DMS114 treated with DMSO at 0.1 percent for 48 hours (cell line): ENCODE results near the gene MGAT5.
"Not testable (repeated sequence)": the region's sequence is repeated elsewhere in the genome, so short reads cannot be mapped to it uniquely, and the experiment has no call there.

Source experiments
- DNase-seq: peaks from one replicate; lab custom pipeline; 2025; ENCODE audit not compliant: unreplicated experiment; lab: John Stamatoyannopoulos, UW

Gene MGAT5

DNA sequence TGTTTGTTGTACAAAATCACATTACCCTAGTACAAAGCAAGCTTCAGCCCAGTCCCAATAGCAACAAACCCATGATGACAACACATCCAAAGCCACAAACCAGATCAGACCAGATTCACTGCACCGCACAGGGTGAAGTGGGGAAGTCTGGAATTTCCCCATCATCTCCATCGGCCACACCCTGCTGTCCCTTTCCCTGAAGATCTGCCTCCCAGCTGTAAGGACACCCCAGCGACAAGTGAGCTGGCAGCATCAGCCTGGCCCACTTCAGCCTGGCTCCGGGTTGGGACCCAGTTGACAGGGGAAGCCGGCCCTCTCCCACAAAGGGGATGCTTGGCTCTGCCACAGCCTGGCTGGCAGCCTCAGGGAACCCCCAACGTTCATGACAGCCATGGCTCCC lies 207.6 kb downstream of the MGAT5 start:
- no peak for DNase-seq

DNA sequence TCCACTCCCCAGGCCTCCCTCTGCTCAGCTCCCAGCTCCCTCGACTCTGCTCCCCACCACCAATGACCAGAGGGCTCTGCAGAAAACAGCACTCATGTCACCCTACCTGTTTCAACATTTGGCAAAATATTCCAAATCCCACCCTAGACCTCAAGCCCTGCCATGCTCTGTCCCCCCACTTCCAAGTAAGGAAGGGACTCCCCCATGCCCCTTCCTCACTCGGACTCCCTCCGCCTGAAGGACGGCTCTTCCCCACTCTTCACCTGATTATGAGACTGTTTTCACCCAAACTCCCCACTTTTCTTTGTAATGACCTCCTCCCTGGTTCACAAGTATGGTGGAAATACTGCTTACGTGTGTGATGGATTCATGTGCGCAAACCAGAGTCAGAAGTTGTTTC lies 208.4 kb downstream of the MGAT5 start:
- DNase-seq = no peak

DNA sequence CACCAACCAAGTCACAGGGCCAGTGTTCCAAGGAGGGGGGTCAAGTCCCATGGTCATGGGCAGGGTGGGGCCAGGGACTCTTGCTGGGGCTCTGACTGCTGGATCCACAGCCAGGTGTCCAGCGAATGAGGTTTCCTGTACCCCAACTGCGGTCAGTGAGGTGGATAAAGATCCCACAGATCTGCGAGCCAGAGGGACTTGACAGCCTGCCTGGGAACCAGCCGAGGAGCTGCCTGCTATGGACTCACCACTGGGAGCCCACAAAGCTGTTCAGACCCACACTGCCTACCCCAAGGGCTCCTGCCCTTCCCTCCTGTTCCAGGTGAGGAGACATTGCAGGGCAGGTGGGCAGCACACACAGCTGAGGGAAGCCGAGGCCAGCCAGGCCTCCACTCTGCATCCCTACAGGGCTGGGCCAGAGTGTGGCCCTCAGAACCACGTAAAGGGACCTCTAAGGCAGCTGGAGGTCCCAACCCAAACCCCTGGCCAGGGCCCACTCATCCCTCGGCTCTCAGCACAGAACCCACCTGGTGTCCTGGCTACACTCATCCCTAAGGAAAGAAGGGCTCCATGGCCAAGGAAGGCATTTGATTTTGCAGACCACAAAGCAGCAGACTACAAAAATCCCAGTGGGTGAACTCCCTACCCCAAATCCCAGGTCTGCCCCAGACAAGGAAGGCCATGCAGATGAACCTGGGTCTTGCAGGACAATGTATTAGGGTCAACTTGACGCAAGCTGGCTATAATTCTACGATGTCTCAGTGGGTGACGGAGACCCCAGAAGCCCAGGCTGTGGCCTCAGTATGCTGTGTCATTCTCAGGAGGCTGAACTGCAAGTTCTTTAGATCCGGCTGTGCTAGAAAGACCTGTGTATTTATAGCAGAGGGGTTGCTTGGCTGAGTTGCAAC lies 209.2 kb downstream of the MGAT5 start:
- DNase-seq = no peak

DNA sequence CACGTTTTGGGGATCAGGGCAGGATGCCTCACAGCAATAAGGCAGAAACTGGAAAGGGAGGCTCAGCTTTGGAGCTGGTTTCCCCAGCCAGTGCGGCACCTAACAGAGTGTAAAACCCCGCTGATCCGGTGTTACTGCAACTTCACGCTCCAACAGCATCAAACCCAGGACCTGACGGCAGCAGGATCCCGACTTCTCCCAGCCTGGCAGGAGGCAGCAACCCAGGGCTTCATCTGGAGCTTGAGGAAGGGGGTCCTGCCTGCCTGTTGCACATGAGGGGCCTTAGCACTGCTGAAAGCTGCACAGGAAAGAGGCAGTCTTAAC lies 209.8 kb downstream of the MGAT5 start:
- DNase-seq = no peak

DNA sequence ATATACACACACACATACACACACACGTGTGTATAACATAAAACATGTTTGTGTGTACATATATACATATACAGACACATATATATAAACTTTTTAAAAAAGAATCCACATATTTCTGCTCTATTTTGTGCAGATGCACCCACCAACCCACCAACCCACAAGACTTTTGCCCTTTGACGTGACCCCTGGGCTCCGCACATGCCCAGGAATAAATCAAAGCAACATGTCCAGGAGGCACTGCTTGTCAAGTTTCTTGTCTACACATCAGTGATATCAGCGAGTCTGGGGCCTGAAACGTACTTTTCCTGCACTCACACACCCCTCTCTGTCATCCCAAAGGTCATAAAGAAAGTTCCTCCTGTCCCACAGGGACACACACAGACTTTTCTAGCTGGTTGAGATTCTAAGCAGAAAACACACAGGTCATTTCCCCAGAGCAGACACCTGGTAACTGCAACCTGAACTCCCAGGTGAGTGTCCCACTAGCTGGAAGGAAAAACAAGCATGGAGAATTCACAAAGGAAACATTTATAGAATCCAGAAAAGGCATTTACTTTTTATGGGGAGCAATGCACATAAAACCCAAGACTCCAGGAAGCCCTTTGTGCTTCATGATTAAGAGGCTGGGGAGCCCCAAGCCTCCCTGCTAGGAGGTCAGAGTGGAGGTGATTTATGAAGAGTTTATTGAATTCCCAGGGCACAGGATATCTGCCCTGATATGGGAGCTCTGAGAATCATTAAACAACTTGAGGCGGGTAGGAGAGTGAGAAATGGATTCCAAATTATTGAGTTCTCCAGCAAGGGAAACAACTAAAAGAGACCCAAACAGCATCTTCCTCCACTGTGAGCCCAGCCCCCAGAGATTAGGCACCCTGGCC lies 211.6 kb downstream of the MGAT5 start:
- no peak for DNase-seq

DNA sequence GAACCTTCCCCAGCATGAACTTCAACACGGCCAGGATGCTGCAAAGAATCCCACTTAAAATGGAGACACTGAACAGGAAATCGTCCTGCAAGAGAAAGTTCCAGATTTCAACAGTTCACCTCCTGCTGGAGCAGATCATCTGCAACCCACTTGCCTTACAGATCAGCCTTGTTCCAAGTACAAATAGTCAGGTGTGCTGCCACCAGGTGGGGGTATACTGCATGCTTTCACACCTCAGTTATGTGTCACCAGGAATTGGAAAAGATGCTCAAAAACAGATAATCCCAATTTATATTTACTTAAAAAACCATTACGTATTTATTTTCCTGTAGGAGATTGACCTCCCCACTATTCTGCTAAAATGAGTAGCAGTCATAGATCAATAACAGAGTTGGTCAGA lies 212.3 kb downstream of the MGAT5 start:
- DNase-seq = peak; percentile 0

DNA sequence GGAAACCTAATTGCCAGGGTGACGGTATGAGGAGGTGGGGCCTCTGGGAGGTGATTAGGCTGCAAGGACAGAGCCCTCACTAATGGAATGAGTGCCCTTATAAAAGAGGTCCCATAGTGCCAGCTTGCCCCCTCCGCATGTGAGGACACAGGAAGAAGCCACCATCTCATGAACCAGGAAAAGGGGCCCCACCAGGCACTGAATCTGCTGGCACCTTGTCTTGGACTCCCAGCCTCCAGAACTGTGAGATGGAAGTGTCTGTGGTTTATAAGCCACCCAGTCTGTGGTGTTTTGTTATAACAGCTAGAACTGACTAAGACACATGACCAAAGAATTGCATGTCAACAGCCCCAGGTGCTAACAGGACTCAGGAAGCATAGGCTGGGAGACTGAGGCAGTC lies 214.3 kb downstream of the MGAT5 start:
- no peak for DNase-seq

DNA sequence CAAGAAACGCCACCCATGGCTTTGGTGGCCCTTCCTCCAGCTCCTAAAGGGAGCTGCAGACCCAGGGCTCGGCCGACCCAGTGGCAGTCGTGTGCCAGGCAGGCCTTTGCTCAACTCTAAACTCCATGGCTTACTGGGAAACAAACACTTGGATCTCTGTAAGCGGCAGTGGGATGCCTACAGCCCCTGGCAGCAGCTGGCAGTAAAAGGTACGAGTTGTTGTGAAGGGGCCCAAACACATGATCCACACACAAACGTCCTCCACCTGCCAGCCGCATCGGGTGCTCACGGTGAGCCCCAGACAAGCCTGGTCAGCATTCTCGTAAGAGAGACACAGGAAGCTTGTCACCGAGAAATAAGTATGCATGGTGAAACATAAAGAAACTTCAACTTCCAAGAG lies 214.9 kb downstream of the MGAT5 start:
- DNase-seq = no peak

DNA sequence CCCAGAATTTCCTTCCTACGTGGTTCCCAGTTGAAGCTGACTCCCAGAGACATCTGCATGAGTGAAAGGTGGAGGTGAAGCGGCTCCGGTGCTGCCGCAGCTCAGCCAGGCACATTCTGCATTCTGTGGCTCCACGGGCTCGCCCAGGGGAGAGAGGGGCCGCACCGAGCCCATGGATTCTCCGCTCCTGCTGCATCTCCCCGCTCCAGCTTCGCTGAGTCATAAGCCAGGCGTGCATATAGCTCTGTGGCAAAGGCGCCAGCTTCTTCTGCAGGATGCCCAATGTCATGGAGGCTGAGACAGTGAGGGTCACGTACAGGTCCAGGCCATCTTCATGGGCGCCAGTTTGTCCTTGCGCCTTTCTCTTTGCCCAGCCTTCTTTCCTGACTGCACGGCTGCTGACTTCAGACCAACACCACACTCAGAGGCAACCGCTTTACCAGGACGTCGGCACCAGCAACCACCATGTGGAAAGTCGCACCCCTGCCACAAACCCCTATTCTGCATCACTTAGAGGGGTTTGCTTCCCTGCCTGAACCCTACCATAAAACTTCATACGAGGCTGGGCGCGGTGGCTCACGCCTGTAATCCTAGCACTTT lies 215.7 kb downstream of the MGAT5 start:
- DNase-seq = no peak

DNA sequence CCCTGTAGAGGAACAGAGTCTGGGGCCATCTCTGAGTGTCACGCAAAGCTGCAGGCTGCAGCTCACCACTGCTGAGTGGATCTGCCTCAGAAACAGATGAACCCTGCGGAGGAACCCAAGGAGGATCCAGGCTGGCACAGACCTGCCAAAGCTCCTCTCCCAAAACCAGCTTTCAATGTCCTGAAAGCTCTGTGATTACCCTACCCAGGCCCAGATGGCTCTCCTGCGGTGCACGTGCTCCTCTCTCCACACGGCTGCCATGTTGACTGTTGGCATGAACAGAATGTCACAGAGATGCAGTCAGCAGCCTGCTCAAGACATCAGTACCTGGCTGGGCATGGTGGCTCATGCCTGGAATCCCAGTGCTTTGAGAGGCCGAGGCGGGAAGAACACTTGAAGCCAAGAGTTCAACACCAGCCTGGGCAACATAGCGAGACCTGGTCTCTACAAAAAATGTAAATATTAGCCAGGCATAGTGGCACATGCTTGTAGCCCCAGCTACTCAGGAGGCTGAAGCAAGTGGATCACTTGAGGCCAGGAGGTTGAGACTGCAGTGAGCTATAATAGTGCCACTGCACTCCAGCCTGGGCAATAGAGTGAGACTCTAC lies 216.8 kb downstream of the MGAT5 start:
- no peak for DNase-seq

DNA sequence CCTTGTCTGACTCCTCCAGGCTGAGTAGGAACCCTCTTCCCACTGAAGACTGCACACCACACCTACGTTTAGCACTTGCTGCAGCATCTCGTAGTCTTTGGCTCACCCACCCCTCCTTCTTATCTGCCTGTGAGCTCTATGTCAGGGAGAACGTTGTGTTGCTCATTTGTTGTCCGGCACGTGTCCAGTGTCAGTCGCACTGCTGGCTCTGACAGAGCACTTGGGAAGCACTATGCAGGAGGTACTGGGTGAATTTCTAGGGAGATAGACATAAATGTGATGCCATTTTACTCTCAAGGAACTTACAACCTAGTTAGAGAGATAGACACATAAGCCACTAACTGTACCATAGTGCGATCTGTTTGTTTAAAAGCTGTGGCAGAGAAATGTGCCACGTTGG lies 223.1 kb downstream of the MGAT5 start:
- DNase-seq = not testable (repeated sequence)

DNA sequence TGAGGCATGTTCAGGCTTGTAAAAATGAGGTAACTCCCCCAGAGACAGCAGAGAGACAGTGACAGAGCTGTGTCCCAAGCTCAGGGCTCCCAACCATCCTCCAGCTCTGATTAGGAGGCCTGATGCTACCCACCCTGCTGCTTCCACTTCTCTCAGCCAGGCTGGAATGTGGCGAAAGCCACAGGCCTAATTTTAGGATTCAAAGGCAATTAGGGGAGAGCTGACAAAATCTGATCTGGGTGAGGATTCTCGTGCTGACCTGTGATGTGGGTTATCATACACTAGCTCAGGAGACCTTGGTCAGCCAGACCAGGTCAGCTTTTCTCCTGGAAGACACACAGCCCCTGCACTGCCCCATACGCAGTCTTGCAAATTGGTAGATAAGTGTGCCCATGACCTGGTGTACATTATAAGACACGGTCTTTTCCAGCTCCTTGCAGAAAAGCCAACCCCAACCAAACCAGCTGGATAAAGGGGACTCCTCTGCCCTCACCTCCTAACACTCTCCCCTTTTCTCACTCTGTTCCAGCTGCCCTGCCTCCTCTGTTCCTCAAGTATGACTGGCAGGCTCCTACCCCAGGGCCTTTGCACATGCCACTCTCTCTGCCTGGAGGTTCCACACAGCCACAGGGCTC lies 225.9 kb downstream of the MGAT5 start:
- no peak for DNase-seq

DNA sequence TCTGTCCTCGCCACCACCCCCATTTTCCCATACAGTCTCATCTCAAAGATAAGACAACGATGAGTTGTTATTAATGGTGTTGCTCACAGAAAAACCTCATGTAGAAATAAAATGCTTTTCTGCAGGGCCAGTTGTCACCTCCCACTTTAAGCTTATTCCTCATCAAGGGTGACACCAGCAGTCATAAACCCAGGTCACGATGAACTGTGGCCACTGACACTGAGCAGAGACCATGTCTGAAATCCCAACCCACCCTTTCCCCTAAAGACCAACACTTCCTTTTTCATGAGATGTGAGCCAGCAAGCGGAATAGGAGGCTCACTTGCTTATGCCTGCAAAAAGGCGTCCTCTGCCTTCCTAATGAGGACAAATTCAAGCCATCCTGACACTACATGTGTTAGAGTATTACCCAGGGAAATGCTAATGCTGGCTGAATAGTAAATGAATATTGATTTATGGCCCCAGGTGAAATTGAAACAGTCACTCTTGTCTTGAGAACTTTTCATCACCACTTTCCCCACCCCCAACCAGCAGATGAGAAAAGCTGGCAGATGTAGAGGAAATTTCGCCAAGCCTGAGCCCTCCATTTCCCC lies 228.4 kb downstream of the MGAT5 start:
- no peak for DNase-seq

DNA sequence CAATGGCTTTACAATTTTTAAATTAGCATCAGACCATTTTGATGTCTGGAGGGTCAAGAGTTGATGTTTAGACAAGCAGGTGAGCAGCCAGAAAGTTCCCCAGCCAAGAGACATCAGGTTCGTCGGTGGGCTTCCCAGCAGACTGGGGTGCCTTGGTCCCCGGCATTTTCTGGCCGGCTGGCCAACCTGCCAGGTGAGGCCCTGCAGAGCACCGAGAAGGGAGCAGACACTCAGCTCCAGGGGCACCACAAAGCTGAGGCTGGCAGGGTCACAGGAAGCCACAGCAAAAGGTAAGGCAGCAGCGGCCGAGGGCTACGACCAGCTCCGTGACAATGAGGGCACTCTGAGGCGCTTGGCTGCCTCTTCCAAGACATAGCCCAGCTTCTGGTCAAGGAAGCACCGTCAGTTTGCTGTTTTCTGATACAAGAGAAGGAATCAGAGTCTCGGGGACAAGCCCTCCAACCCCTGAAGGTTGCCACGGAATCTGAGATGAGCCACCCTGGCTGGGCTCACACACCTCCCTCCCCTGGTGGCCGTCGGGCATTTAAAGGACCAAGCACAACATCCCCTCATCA lies 229.0 kb downstream of the MGAT5 start:
- no peak for DNase-seq

DNA sequence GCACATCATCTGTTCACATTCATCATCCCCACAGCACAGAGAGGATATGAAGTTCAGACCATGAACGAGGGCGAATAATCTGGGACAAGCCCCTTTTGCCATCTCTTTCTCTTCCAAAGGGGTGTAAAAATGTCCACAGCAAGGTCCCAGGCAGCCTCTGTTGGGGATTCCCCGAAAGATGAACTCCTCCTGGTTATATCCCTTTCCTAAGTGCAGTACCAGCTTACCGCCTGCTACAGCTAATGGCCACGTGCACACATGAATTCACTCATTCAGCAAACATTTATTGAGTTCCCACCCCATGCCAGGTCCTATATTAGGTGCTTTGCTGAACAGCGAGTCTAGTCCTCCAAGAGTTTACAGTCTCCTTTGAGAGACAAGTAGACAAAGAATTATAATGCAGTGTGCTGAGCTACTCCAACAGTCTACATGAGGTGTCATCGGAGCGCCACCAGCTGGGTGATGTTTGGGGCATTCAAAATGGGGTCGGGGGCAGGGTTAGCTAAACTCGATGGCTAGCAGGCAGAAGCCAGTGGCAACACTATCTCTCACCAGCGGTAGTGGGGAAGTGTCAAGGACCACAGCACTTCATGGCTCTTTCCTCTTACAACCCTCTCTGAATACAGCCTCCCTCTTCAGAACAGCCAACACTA lies 236.0 kb downstream of the MGAT5 start:
- no peak for DNase-seq

DNA sequence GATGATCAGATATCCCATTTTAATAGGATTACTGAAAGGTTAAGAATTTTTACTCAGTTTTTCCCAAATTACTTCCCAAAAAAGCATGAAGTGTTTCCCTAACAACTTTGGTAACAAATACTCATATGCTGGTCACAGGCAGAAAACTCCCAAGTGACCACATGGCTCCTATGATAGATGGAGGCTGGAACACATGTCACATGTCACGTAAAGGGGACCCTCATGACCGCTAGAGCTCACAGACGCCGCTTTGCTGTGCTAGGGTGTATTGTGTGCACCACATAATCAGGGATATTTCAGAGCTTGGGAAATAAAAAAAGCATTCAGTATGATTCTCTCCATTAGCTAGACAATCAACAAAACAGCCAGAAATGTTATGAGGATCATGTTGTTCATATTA lies 236.7 kb downstream of the MGAT5 start:
- no peak for DNase-seq

DNA sequence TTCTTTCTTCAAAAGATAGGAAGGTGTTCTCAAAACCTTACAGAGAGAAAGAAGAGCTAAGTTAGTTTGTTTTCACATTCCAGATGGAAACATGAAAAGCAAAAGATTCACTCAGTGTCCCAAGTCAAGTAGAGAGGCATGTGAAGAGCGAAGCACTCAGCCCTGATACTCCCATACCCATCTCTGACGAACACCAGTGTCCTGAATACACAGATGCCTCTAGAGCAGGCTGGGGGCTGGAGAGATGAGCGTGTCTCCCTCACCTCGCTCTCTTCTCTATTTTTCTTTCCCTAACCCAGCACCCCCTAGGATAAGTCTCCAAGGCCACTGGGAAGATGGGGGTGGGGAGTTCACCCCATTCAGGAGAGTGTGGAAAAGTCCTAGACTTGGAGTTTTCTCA lies 237.2 kb downstream of the MGAT5 start:
- DNase-seq = no peak

DNA sequence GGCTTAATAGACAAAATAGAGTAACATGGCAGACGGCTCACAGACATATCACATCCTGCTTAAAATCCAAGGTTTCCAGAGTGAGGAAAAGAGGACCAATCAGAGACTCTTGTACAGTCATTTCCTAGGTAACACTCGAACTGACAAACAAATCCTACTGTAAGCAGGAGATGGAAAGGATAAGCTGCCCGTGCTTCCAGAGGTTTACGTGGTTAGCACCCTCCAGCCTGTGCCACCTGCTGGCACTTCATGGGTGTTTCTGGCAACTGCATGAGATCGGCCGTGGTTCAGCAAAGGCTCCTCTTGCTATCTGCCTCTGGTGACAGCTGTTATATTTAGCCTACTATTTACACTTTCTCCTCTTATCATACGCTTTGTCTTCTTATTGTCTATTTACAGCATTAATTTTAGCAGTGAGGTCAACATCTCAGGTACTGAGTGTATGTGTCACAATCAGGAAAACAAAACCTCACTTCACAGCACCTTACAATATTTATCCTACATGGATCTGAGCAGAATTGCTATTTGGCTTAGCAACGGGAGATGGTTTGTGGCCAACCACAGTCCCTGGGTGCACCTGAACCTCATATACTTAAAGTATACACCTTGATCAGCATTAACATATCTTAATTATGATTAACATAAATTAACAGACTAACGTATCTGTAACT lies 238.0 kb downstream of the MGAT5 start:
- no peak for DNase-seq

DNA sequence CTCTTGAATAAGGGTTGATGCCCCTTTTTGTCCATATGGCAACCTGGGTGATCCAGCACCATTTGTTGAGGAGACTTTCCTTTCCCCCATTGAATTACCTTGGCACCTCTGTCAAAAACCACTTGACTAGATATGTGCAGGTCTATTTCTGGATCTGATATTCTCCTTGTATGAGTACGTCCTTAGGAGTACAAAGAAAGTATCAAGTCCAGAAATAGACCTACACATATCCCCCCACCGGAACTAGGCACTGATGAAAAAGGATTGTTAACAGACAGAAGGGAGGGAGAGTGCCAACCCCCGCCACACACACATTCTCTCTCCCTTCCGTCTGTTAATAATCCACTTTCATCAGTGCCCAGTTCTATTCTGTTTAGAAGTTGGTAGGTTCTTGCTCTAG lies 239.9 kb downstream of the MGAT5 start:
- DNase-seq = no peak
